Heart left ventricle (tissue), 16 donors: ENCODE measurements around the gene WDR75. TPM values are rescaled to one million over a fixed set of nuclear protein-coding genes. Genes with fewer than 3 reads are reported as not detected.
"Not testable (repeated sequence)": the region's sequence is repeated elsewhere in the genome, so short reads cannot be mapped to it uniquely, and the experiment has no call there.

Experiments
- ATAC-seq, 4 donors: fragments of 200-7000 bp; cut with Tn5 transposase; one replicate each; pipeline ENCODE4 v1.9.1; 2020 to 2022; ENCODE audit warnings: moderate library complexity in 4 of 4, mild to moderate bottlenecking in 3 of 4, moderate number of reproducible peaks in 1 of 4
- DNase-seq, 5 donors: peaks; one replicate each; pipeline ENCODE4 v3.0.0-alpha.2; 2020
- H3K27ac ChIP-seq, 12 donors: fragments of 200-600 bp; sonication (generic) in 4 of 12; one replicate each; pipeline versions ENCODE4 v1.5.0 to v1.8.0; 2016 to 2022; ENCODE audit warnings: mild to moderate bottlenecking in 2 of 12
- H3K27me3 ChIP-seq, 9 donors: fragments of 200-600 bp; sonication (generic) in 2 of 9; one replicate each; pipeline versions ENCODE4 v1.5.1 to v1.8.0; 2016 to 2022; ENCODE audit warnings: mild to moderate bottlenecking in 3 of 9
- H3K36me3 ChIP-seq, 9 donors: fragments of 200-600 bp; sonication (generic) in 2 of 9; one replicate each; pipeline versions ENCODE4 v1.5.0 to v1.8.0; 2018 to 2022; ENCODE audit warnings: mild to moderate bottlenecking in 2 of 9
- H3K4me1 ChIP-seq, 12 donors: fragments of 200-600 bp; sonication (generic) in 4 of 12; one replicate each; pipeline versions ENCODE4 v1.5.0 to v1.8.0; 2016 to 2022; ENCODE audit warnings: mild to moderate bottlenecking in 3 of 12
- H3K4me3 ChIP-seq, 12 donors: fragments of 200-600 bp; sonication (generic) in 4 of 12; one replicate each; pipeline versions ENCODE4 v1.5.0 to v1.8.0; 2017 to 2022; ENCODE audit warnings: mild to moderate bottlenecking in 9 of 12, moderate library complexity in 4 of 12
- H3K9me3 ChIP-seq, 12 donors: fragments of 200-600 bp; sonication (generic) in 4 of 12; one replicate each; pipeline versions ENCODE4 v1.5.0 to v1.8.0; 2016 to 2022; ENCODE audit warnings: mild to moderate bottlenecking in 1 of 12
- POLR2A ChIP-seq, 2 donors: fragments of 450-650 bp; IDR thresholded peaks; one replicate each; pipeline ENCODE4 v1.6.1; 2017; ENCODE audit warnings: antibody characterized with exemption in 2 of 2, mild to moderate bottlenecking in 2 of 2, moderate library complexity in 2 of 2
- WGBS, 4 donors: extraction: QIAGEN DNeasy Blood & Tissue Kit in 2 of 4; methylation state at CpG; one replicate each; pipeline versions ENCODE4 v1.1.5 to v1.1.7; 2013 to 2018; 5-methylcytosine and 5-hydroxymethylcytosine counted together
- intact Hi-C, 10 donors: fragments of 100-400 bp; cut with DNase I; formaldehyde crosslinking; loops; one replicate each; pipeline versions ENCODE4 v1.11.1 to v1.14.2; 2022
- polyA plus RNA-seq, 2 donors: library from polyadenylated mRNA; stranded (reverse); fragments of 200-250 nt; gene quantifications; one replicate each; pipeline ENCODE4 v1.2.3, GENCODE V29; 2013
- total RNA-seq, 9 donors: library from RNA; depleted of rRNA in 2 of 9; stranded (reverse); fragments of >200 nt in 2 of 9; fragmentation: NEBNext Ultra II Directional in 3 of 9; extraction: Animal tissue kit (Norgen Biotek cat#: 25700) in 3 of 9; gene quantifications; one replicate each; pipeline versions ENCODE4 v1.1.0 to v1.2.4, GENCODE V29; 2016 to 2023
- TF ChIP-seq, protein P1 (sequence below), 12 donors: fragments of 200-600 bp; sonication (generic) in 4 of 12; IDR thresholded peaks; one replicate each; pipeline versions ENCODE4 v1.5.0 to v1.8.0; 2018 to 2022; ENCODE audit warnings: antibody characterized with exemption in 12 of 12, mild to moderate bottlenecking in 5 of 12
- donor health status: ischemic (EF 13 %, LVEDD 7.1; RV severe dilation, severe dysfunction).
- donor health status: healthy with polysubstance abuse.
- donor health status: DM: no; HTN: yes; CAD: no.
- donor health status: DM: no; HTN: no; CAD: no.
- donor health status: ischemic (EF 25% LVEDD 6.9; RV normal size, moderate dysfunction).
- donor health status: ischemic (EF 25% LVEDD 5.7; RV mildly dilated, moderate dysfunction).
- donor health status: healthy.
- donor health status: DM: yes; HTN: yes; CAD: no.
- donor health status: ischemic (EF 35%, LVEDD 5.7; RV mildly dilated, moderate dysfunction).
- donor health status: nonischemic (EF 11% LVEDD 7.7; RV severe dilation, severe dysfunction).
- donor health status: DM: yes; HTN: yes; CAD: no.
- donor health status: PGD.
- donor health status: ischemic (EF 29% LVEDD 5.4; RV normal size, mild dysfunction).
- donor health status: nonischemic (EF 23%, LVEDD 6.1; RV moderate dilation, normal function).

The WDR75 gene
- total and polyA plus RNA-seq, 11 donors: 10.6 to 22.0 (median 14.9) TPM

DNA sequence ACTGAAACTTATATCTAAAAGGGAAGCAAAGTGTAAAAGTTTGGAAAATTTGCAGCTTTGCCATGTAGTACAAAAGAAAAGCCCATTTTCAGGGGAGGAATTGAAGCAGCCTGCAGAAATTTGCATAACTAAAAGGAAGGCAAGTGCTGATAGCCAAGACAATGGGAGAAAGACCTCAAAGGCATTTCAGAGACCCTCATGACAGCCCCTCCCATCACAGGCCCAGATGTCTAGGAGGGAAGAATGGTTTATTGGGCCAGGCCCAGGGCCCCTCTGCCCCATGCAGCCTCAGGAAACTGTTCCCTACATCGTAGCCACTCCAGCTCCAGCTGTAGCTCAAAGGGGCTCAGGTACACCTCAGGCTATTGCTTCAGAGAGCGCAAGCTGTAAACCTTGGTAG lies 14.4 kb upstream of the WDR75 start:
- H3K9me3 ChIP-seq: no peaks in the 10 kb centered on the region
- intact Hi-C loops: no loop called here
- no peaks in the 10 kb centered on the region for H3K36me3 ChIP-seq
- WGBS, 4 donors: 92 to 100% (median 93%) methylated on average over 2 of the region's 2 CpGs
- DNase-seq (no peak), ATAC-seq (no peak)
- TF ChIP-seq, protein P1, sequence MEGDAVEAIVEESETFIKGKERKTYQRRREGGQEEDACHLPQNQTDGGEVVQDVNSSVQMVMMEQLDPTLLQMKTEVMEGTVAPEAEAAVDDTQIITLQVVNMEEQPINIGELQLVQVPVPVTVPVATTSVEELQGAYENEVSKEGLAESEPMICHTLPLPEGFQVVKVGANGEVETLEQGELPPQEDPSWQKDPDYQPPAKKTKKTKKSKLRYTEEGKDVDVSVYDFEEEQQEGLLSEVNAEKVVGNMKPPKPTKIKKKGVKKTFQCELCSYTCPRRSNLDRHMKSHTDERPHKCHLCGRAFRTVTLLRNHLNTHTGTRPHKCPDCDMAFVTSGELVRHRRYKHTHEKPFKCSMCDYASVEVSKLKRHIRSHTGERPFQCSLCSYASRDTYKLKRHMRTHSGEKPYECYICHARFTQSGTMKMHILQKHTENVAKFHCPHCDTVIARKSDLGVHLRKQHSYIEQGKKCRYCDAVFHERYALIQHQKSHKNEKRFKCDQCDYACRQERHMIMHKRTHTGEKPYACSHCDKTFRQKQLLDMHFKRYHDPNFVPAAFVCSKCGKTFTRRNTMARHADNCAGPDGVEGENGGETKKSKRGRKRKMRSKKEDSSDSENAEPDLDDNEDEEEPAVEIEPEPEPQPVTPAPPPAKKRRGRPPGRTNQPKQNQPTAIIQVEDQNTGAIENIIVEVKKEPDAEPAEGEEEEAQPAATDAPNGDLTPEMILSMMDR (IDR thresholded peaks at IDR 0.05): no peak
- TF ChIP-seq POLR2A (IDR thresholded peaks at IDR 0.05): no peak
- H3K4me3 ChIP-seq: no peak overlapping the region
- no peaks in the 10 kb centered on the region for H3K4me1 ChIP-seq
- no peaks in the 10 kb centered on the region for H3K27me3 ChIP-seq
- H3K27ac ChIP-seq: no peak overlapping the region

DNA sequence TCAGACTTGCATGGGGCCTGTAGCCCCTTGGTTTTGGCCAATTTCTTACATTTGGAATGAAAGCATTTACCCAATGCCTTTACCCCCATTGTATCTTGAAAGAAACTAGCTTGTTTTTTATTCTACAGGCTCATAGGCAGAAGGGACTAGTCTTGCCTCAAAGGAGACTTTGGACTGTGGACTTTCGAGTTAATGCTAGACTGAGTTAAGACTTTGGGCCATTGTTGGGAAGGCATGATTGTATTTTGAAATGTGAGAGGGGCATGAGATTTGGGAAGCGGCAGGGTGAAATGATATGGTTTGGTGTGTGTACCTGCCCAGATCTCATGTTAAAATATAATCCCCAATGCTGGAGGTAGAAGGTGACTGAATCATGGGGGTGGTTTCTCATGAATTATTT lies 13.4 kb upstream of the WDR75 start:
- H3K36me3 ChIP-seq: no peaks in the 10 kb centered on the region
- TF ChIP-seq POLR2A (IDR thresholded peaks at IDR 0.05): no peak
- TF ChIP-seq, protein P1 (IDR thresholded peaks at IDR 0.05): no peak
- H3K9me3 ChIP-seq: no peaks in the 10 kb centered on the region
- DNase-seq (no peak), ATAC-seq (no peak)
- no peak overlapping the region for H3K27ac ChIP-seq
- intact Hi-C loops: no loop called here
- no peaks in the 10 kb centered on the region for H3K4me1 ChIP-seq
- H3K27me3 ChIP-seq: no peaks in the 10 kb centered on the region
- no peak overlapping the region for H3K4me3 ChIP-seq
- 95 to 99% (median 98%) methylated on average over 2 of the region's 2 CpGs for WGBS, 4 donors

DNA sequence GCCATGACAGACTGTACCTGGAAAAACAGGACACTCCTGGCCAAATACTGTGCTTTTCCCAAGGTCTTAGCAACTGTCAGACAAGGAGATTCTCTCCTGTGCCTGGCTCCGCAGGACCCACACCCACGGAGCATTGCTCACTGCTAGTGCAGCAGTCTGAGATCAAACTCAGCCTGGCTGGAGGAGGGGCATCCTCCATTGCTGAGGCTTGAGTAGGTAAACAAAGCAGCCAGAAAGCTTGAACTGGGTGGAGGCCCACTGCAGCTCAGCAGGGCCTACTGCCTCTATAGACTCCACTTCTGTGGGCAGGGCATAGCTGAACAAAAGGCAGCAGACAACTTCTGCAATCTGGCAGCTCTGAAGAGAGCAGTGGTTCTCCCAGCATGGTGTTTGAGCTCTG lies 10.8 kb upstream of the WDR75 start:
- intact Hi-C loops, DNase-seq, H3K4me3 ChIP-seq, H3K27me3 ChIP-seq, H3K36me3 ChIP-seq, H3K9me3 ChIP-seq, H3K4me1 ChIP-seq, ATAC-seq, H3K27ac ChIP-seq: not testable (repeated sequence)
- WGBS, 4 donors: 72 to 84% (median 82%) methylated on average over 2 of the region's 2 CpGs

- H3K27ac ChIP-seq, intact Hi-C loops: not testable (repeated sequence)
- WGBS, 4 donors: 95 to 98% (median 97%) methylated on average over 4 of the region's 4 CpGs
Measured at GRCh38 chr2:189435803-189436202, 5.5 kb upstream of the WDR75 start.

DNA sequence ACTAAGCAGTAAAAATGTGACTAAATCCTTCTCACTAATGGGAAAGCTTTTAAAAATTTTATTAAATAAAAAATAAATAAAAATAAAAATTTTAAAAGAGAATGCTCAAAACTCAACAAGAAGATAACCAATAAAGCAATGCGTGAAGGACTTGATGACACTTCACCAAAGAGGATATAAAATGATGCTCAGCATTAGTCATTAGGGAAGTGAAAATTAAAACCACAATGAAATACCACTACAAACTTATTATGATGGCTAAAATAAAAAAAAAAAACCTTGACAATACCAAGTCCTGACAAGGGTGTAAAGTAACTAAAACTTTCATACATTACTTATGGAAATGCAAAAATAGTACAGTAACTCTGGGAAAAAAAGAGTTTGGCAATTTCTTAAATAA lies 3.3 kb upstream of the WDR75 start:
- peaks cover 0 to 4% (median 0%) of the 10 kb centered on the region in 12 donors for H3K9me3 ChIP-seq
- intact Hi-C loops: no loop called here
- H3K36me3 ChIP-seq: no peaks in the 10 kb centered on the region
- no peak overlapping the region for H3K27ac ChIP-seq
- ATAC-seq (no peak), DNase-seq (no peak)
- TF ChIP-seq, protein P1 (IDR thresholded peaks at IDR 0.05): no peak
- TF ChIP-seq POLR2A (IDR thresholded peaks at IDR 0.05): no peak
- no peak overlapping the region for H3K4me3 ChIP-seq
- 65 to 79% (median 69%) methylated on average over 1 of the region's 1 CpG for WGBS, 4 donors
- peaks cover 0 to 19% (median 14%) of the 10 kb centered on the region in 12 donors for H3K4me1 ChIP-seq
- H3K27me3 ChIP-seq: no peaks in the 10 kb centered on the region

More at GRCh38 chr2:189435803-189436202, 5.5 kb upstream of the WDR75 start:
- not testable (repeated sequence) for H3K4me3 ChIP-seq, H3K36me3 ChIP-seq, DNase-seq, H3K9me3 ChIP-seq, H3K4me1 ChIP-seq, ATAC-seq, H3K27me3 ChIP-seq
